GM12878 (cell line): Measurements from ENCODE around the gene FNTB. TPM values are rescaled to one million over a fixed set of nuclear protein-coding genes. Genes with fewer than 3 reads are reported as not detected.

Experiments used
- ATAC-seq: fragments of 200-7000 bp; cut with Tn5 transposase; 3 replicates; pipeline ENCODE4 v1.9.1; 2020; ENCODE audit warnings: mild to moderate bottlenecking, moderate library complexity
- Bru-seq: library from RNA; stranded (reverse); fragments of 400-500 nt; gene quantifications from one replicate; lab custom pipeline; 2021; lab: Mats Ljungman, UMichigan
- BruChase-seq, 2 experiments: library from RNA; stranded (reverse); fragments of 400-500 nt; gene quantifications; one replicate each; lab custom pipeline; 2021; lab: Mats Ljungman, UMichigan
- BruUV-seq: library from RNA; stranded (reverse); fragments of 400-500 nt; replicated peaks from 2 replicates; lab custom pipeline; 2021; lab: Mats Ljungman, UMichigan
- CTCF ChIA-PET: fragments of 300-600 bp; sonication (Branson Sonifier 250); formaldehyde crosslinking; extraction: SDS; loops from one replicate; lab custom pipeline; 2021; ENCODE audit warnings: inconsistent platforms; lab: Yijun Ruan, JAX
- POLR2A ChIA-PET: fragments of 350-600 bp; formaldehyde crosslinking; extraction: SDS; loops from one replicate; lab custom pipeline; 2021; ENCODE audit warnings: inconsistent platforms; lab: Charles Lee
- RAD21 ChIA-PET: fragments of 300-600 bp; sonication (Branson Sonifier 250); formaldehyde crosslinking; loops from one replicate; lab custom pipeline; 2023; ENCODE audit warnings: antibody characterized with exemption; ENCODE audit not compliant: unreplicated experiment; lab: Charles Lee
- SMC1A ChIA-PET: fragments of 300-600 bp; sonication (Branson Sonifier 250); formaldehyde crosslinking; loops from one replicate; lab custom pipeline; 2023; ENCODE audit not compliant: unreplicated experiment, uncharacterized antibody; lab: Charles Lee
- DNase-seq: peaks from one replicate; pipeline ENCODE4 v3.0.0-alpha.2; 2011; ENCODE audit warnings: low read depth, low spot score
- FAIRE-seq: peaks from 3 replicates; lab custom pipeline; 2011; peaks lifted over from hg19 to GRCh38; lab: Jason Lieb, UNC
- H2AFZ ChIP-seq: 2 replicates; pipeline ENCODE4 v1.6.0; 2011; ENCODE audit warnings: low read depth, low read length, control low read depth; ENCODE audit not compliant: control insufficient read depth
- H3K27ac ChIP-seq: 2 replicates; pipeline ENCODE4 v1.5.1; 2011; ENCODE audit warnings: control low read depth; ENCODE audit not compliant: control insufficient read depth, insufficient read depth
- H3K27me3 ChIP-seq, 2 experiments: replicated peaks in 1 of 2; 2 replicates each; pipeline versions ENCODE4 v1.6.0 to v1.6.1; 2011; ENCODE audit warnings: low read length in 1 of 2; ENCODE audit not compliant: control insufficient read depth in 2 of 2, insufficient read depth in 2 of 2
- H3K36me3 ChIP-seq, 2 experiments: 2 replicates each; pipeline ENCODE4 v1.5.1; 2011; ENCODE audit warnings: low read length in 1 of 2; ENCODE audit not compliant: control insufficient read depth in 2 of 2, insufficient read depth in 2 of 2
- H3K4me1 ChIP-seq: 2 replicates; pipeline ENCODE4 v1.6.1; 2011; ENCODE audit warnings: mild to moderate bottlenecking, low read length, moderate library complexity, mixed read lengths; ENCODE audit not compliant: control insufficient read depth, insufficient read depth
- H3K4me2 ChIP-seq: 2 replicates; pipeline ENCODE4 v1.6.0; 2011; ENCODE audit warnings: control low read depth; ENCODE audit not compliant: control insufficient read depth, insufficient read depth
- H3K4me3 ChIP-seq: fragments of 200-600 bp; sonication (generic); 2 replicates; pipeline ENCODE4 v1.5.1; 2016
- H3K79me2 ChIP-seq: 2 replicates; pipeline ENCODE4 v1.6.0; 2011; ENCODE audit warnings: low read length; ENCODE audit not compliant: control insufficient read depth, insufficient read depth
- H3K9ac ChIP-seq: 2 replicates; pipeline ENCODE4 v1.8.0; 2011; ENCODE audit warnings: low read length, control low read depth, mixed read lengths; ENCODE audit not compliant: control insufficient read depth, insufficient read depth
- H3K9me3 ChIP-seq: replicated peaks from 3 replicates; pipeline ENCODE4 v1.5.1; 2011; ENCODE audit warnings: mild to moderate bottlenecking, low read length; ENCODE audit not compliant: control insufficient read depth, insufficient read depth
- H4K20me1 ChIP-seq: 2 replicates; pipeline ENCODE4 v1.6.0; 2011; ENCODE audit not compliant: control insufficient read depth, insufficient read depth
- BACH1 ChIP-seq: fragments of 450-650 bp; IDR thresholded peaks from 2 replicates; pipeline ENCODE4 v1.6.1; 2017; ENCODE audit warnings: mild to moderate bottlenecking, borderline replicate concordance
- CHD2 ChIP-seq: IDR thresholded peaks from 2 replicates; pipeline ENCODE4 v1.6.1; 2011; ENCODE audit warnings: low read depth, low read length, improper control_type of control experiment, borderline replicate concordance
- CREB1 ChIP-seq: IDR thresholded peaks from 2 replicates; pipeline ENCODE4 v1.6.1; 2012; ENCODE audit warnings: low read depth, mild to moderate bottlenecking, inconsistent platforms
- KDM1A ChIP-seq: fragments of 200-600 bp; sonication (generic); IDR thresholded peaks from 2 replicates; pipeline ENCODE4 v1.6.1; 2016; ENCODE audit warnings: borderline replicate concordance
- MEF2B ChIP-seq: fragments of 450-650 bp; IDR thresholded peaks from 2 replicates; pipeline ENCODE4 v1.6.1; 2018; ENCODE audit warnings: mild to moderate bottlenecking, moderate library complexity; ENCODE audit not compliant: partially characterized antibody, poor library complexity, severe bottlenecking
- NFXL1 ChIP-seq: fragments of 450-650 bp; IDR thresholded peaks from 2 replicates; pipeline ENCODE4 v1.6.1; 2017; ENCODE audit warnings: antibody characterized with exemption, mild to moderate bottlenecking, borderline replicate concordance
- NFYB ChIP-seq: IDR thresholded peaks from 2 replicates; pipeline ENCODE4 v1.6.1; 2011; ENCODE audit warnings: low read depth, mild to moderate bottlenecking, low read length, improper control_type of control experiment, moderate library complexity; ENCODE audit not compliant: insufficient read depth
- PAX5 ChIP-seq: IDR thresholded peaks from 2 replicates; pipeline ENCODE4 v1.6.1; 2011; ENCODE audit warnings: low read depth, low read length, borderline replicate concordance
- PKNOX1 ChIP-seq: fragments of 450-650 bp; IDR thresholded peaks from 2 replicates; pipeline ENCODE4 v1.6.1; 2016; ENCODE audit warnings: mild to moderate bottlenecking
- PML ChIP-seq: IDR thresholded peaks from 2 replicates; pipeline ENCODE4 v1.6.1; 2012; ENCODE audit warnings: low read length, inconsistent platforms
- POLR2AphosphoS2 ChIP-seq: IDR thresholded peaks from 2 replicates; pipeline ENCODE4 v1.6.1; 2011; ENCODE audit warnings: low read depth, mild to moderate bottlenecking, low read length, improper control_type of control experiment, moderate library complexity
- POU2F2 ChIP-seq: IDR thresholded peaks from 3 replicates; pipeline ENCODE4 v1.6.1; 2011; ENCODE audit warnings: low read depth, mild to moderate bottlenecking, low read length, borderline replicate concordance
- RAD51 ChIP-seq: fragments of 450-650 bp; IDR thresholded peaks from 2 replicates; pipeline ENCODE4 v1.6.1; 2016; ENCODE audit warnings: moderate library complexity, mild to moderate bottlenecking, inconsistent platforms
- RCOR1 ChIP-seq: conservative IDR thresholded peaks from 2 replicates; pipeline ENCODE4 v1.6.1; 2012; ENCODE audit warnings: low read depth, low read length, improper control_type of control experiment
- SMARCA5 ChIP-seq: fragments of 450-650 bp; IDR thresholded peaks from 2 replicates; pipeline ENCODE4 v1.6.1; 2017; ENCODE audit warnings: mild to moderate bottlenecking
- SREBF2 ChIP-seq: IDR thresholded peaks from 2 replicates; pipeline ENCODE4 v1.6.1; 2012; ENCODE audit warnings: mild to moderate bottlenecking, low read length
- SUPT20H ChIP-seq: IDR thresholded peaks from 2 replicates; pipeline ENCODE4 v1.6.1; 2011; ENCODE audit warnings: low read depth, mild to moderate bottlenecking, low read length, moderate library complexity, borderline replicate concordance; ENCODE audit not compliant: control insufficient read depth
- YBX1 ChIP-seq: fragments of 450-650 bp; IDR thresholded peaks from 2 replicates; pipeline ENCODE4 v1.6.1; 2016; ENCODE audit warnings: antibody characterized with exemption
- WGBS: methylation state at CpG from one replicate; pipeline ENCODE4 v1.1.6; 2016; ENCODE audit warnings: low lambda C conversion rate; ENCODE audit not compliant: insufficient replicate concordance, insufficient coverage; ENCODE audit errors: missing lambda C conversion rate; 5-methylcytosine and 5-hydroxymethylcytosine counted together
- in situ Hi-C: fragments of 300-500 bp; cut with MboI; formaldehyde crosslinking; loops from 9 replicates; pipeline ENCODE4 v1.14.3; 2018; ENCODE audit warnings: mixed read lengths
- intact Hi-C: fragments of 100-400 bp; cut with micrococcal nuclease; formaldehyde crosslinking; loops from one replicate; pipeline ENCODE4 v1.14.2; 2022; ENCODE audit not compliant: unreplicated experiment
- long read RNA-seq, 2 experiments: library from polyadenylated mRNA; unstranded; transcript quantifications; one replicate each; pipeline ENCODE4 v2.0.0, GENCODE V29; 2019 to 2020
- polyA minus RNA-seq, 3 experiments: library from RNA; depleted of rRNA, polyadenylated mRNA; stranded (reverse); fragments of >200 nt; gene quantifications; 2 replicates each; pipeline ENCODE4 v1.2.3, GENCODE V29; 2011
- polyA plus RNA-seq, 11 experiments: library from polyadenylated mRNA; depleted of rRNA in 4 of 11; unstranded in 6 of 11; stranded (reverse) in 5 of 11; fragments of >200 nt; fragmentation: Nextera tagmentation in 4 of 11; fragmentation: Illumina TruSeq in 1 of 11; extraction: Ambion mirVana in 4 of 11; extraction: Trizol in 1 of 11; gene quantifications; 1 replicate in 1 of 11; 2 replicates in 10 of 11; pipeline versions ENCODE4 v1.2.1 to v1.2.3, GENCODE V29; 2011 to 2016; ENCODE audit warnings: inconsistent platforms in 2 of 11, missing spikeins in 2 of 11, low read depth in 1 of 11
- total RNA-seq, 4 experiments: library from RNA; depleted of rRNA in 3 of 4; stranded (reverse); fragments of >200 nt in 3 of 4; fragmentation: Illumina TruSeq in 1 of 4; extraction: Trizol in 1 of 4; gene quantifications; 2 replicates each; pipeline versions ENCODE4 v1.2.1 to v1.2.3, GENCODE V29; 2013 to 2021

Gene FNTB
- 51.3 and 59.8 TPM in 2 replicates for total RNA-seq (2013; cell fraction: nucleolus; rRNA removed)
- 10.1 and 11.1 TPM in 2 replicates for total RNA-seq (2014; rRNA removed)
- total RNA-seq (2014; rRNA removed; fragmentation: Illumina TruSeq; extraction: Trizol) = 13.6 and 14.7 TPM in 2 replicates
- total RNA-seq (2021) = 16.3 and 17.3 TPM in 2 replicates
- polyA plus RNA-seq (2011; ENCODE audit: low read depth) = 10.5 TPM
- 19.6 and 25.1 TPM in 2 replicates for polyA plus RNA-seq (2011; rRNA removed)
- polyA plus RNA-seq (2011; cell fraction: cytosol; rRNA removed) = 29.0 and 33.2 TPM in 2 replicates
- 38.8 and 60.2 TPM in 2 replicates for polyA plus RNA-seq (2011; cell fraction: nucleus; rRNA removed)
- 12.3 and 15.5 TPM in 2 replicates for polyA plus RNA-seq (2012)
- 16.0 and 17.4 TPM in 2 replicates for polyA plus RNA-seq (2014; fragmentation: Illumina TruSeq; extraction: Trizol)
- 10 to 100 TPM; 10.4 to 14.2 TPM for polyA plus RNA-seq (2014; fragmentation: Nextera tagmentation; extraction: Ambion mirVana)
- 16.0 and 18.1 TPM in 2 replicates for polyA plus RNA-seq (2014; rRNA removed)
- 10 to 100 TPM; 22.4 to 22.9 TPM for polyA plus RNA-seq (2016; fragmentation: Nextera tagmentation; extraction: Ambion mirVana)
- 36.6 and 43.7 TPM in 2 replicates for polyA minus RNA-seq (2011; rRNA and poly(A)+ RNA removed)
- polyA minus RNA-seq (2011; cell fraction: cytosol; rRNA and poly(A)+ RNA removed) = 12.2 and 14.3 TPM in 2 replicates
- polyA minus RNA-seq (2011; cell fraction: nucleus; rRNA and poly(A)+ RNA removed) = 31.7 and 35.3 TPM in 2 replicates
- percentile 68 among the genes with signal in this experiment for Bru-seq, nascent RNA
- percentile 82 among the genes with signal in this experiment for BruChase-seq, experiment 1, labeled RNA remaining after a 6-hour chase
- percentile 88 among the genes with signal in this experiment for BruChase-seq, experiment 2, labeled RNA remaining after a 2-hour chase
- long read RNA-seq, experiment 1, transcript FNTB-201 (12 exons, 2,834 nt) = major isoform, 6 of 10 reads
- long read RNA-seq, experiment 1, partial matches to known transcripts = 0 of 10 reads
- long read RNA-seq, experiment 1, other reads (novel, unspliced or antisense) = 4 of 10 reads
- long read RNA-seq, experiment 2, transcript FNTB-201 (12 exons, 2,834 nt) = major isoform, 48 of 65 reads
- long read RNA-seq, experiment 2, partial matches to known transcripts = 2 of 65 reads
- long read RNA-seq, experiment 2, other reads (novel, unspliced or antisense) = 13 of 65 reads

DNA sequence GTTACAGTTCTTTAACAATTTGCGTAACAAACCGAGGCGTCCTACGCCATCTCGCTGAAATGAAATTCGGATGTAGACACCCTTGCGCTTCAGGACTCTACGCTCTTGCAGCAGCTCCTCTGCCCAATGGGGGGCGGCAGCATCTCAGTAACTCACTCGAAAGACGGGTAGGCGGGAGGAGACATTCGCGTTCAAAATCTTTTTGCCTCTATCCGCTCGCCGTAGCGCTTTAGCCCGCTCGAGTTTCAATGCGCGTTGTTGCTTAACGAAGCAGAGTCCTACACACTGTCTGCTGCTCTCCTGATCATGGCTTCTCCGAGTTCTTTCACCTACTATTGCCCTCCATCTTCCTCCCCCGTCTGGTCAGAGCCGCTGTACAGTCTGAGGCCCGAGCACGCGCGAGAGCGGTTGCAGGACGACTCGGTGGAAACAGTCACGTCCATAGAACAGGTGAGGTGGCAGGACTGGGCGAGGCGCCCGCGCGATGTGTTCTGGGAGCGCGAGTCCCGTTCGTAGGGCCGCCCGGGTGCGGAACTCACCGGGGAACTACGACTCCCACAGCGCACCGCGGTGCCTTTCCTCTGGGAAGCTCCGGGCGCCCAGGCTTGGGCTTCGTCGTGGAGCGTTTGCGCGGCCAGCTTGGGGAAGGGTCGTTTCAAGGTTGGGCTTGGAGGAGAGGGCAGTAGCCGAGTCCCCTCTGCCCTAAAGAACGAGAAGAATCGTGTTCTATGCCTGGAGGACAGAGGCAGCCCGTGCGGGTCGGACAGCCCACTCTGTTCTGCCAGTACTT, at the start of gene FNTB:
Gene FNTB (plus strand): TSS at position 248 of the 790 bp plus-strand sequence. CDS start 59 bp downstream, at position 307.
- Histone ChIP-seq H3K4me3 (peak within 1 kb of the TSS; percentile 93), H3K4me1 (peaks cover 26% of the 10 kb centered on the region), H4K20me1 (no peaks in the 10 kb centered on the region), H3K36me3 (no peaks in the 10 kb centered on the region), H3K79me2 (peaks cover 46% of the 10 kb centered on the region), H3K9me3 (no peaks in the 10 kb centered on the region; the same call in 2 of the 3 replicates), H3K27me3 (no peaks in the 10 kb centered on the region), H3K27ac (peak within 1 kb of the TSS; percentile 80), H3K9ac (peak within 1 kb of the TSS; percentile 72), H2AFZ (peak within 1 kb of the TSS; percentile 77), H3K4me2 (peak within 1 kb of the TSS; percentile 93)
- ChIA-PET CTCF (interaction anchor here (0.6 to 9.5 kb wide), 18 partner anchors 13 to 490 kb away, joined by 3 to 109 read pairs (median 4); partner anchors contain the start of gene CHURC1), POLR2A (interaction anchor here (0.6 to 1.1 kb wide), 4 partner anchors 8 to 72 kb away, joined by 3 to 6 read pairs (median 5); no protein-coding TSS in a partner anchor), RAD21 (interaction anchor here (0.6 to 3.9 kb wide), 25 partner anchors 8 to 428 kb away, joined by 3 to 28 read pairs (median 4); partner anchors contain the start of genes CHURC1 and MAX), SMC1A (interaction anchor here (0.6 to 4.9 kb wide), 18 partner anchors 8 to 424 kb away, joined by 3 to 55 read pairs (median 4); partner anchors contain the start of gene CHURC1)
- WGBS = under 1% methylated on average over 54 of the region's 65 CpGs
- DNase-seq (peak; percentile 94), FAIRE-seq (peak; percentile 89), ATAC-seq (peak; percentile 99)
- in situ Hi-C loops = no loop called here
- BruUV-seq = TSS peak; percentile 66
- intact Hi-C loops = loop anchor here (1.0 to 10.0 kb wide), 6 partner anchors 33 to 312 kb away; partner anchors contain the start of genes CHURC1 and MAX
- TF ChIP-seq BACH1 (peak; percentile 8), YBX1 (no peak), CREB1 (peak; percentile 57), PKNOX1 (peak; percentile 29; the same call in 1 of the 2 replicates), SUPT20H (no peak), RAD51 (no peak), SREBF2 (no peak), POU2F2 (peak; percentile 47; the same call in 1 of the 3 replicates), RCOR1 (0 out of 2 replicates have a peak, but pooled peaks have one; percentile 45), CHD2 (peak; percentile 32; the same call in 1 of the 2 replicates), NFYB (no peak), PML (peak; percentile 46; the same call in 1 of the 2 replicates), MEF2B (peak; percentile 29), SMARCA5 (peak; percentile 81), NFXL1 (no peak), PAX5 (no peak), POLR2AphosphoS2 (no peak), KDM1A (no peak)
